Epithelial cell of proximal tubule (primary cell): ENCODE results near the gene MYF5. TPM values are rescaled to one million over a fixed set of nuclear protein-coding genes. Genes with fewer than 3 reads are reported as not detected.

Experiments
- DNase-seq: peaks from one replicate; pipeline ENCODE4 v3.0.0-alpha.2; 2011; ENCODE audit warnings: low read depth
- H3K4me3 ChIP-seq: 2 replicates; pipeline ENCODE4 v1.5.1; 2011; ENCODE audit warnings: low read depth, mild to moderate bottlenecking, low read length
- CTCF ChIP-seq: conservative IDR thresholded peaks from 2 replicates; pipeline ENCODE4 v1.5.1; 2012; ENCODE audit warnings: low read depth, mild to moderate bottlenecking, low read length
- total RNA-seq: library from RNA; depleted of rRNA; stranded (reverse); fragments of >200 nt; gene quantifications from 2 replicates; pipeline ENCODE4 v1.2.3, GENCODE V29; 2015

Gene MYF5
- total RNA-seq, 1 donor from 2014 or later, result not detected

- no peak overlapping the region for H3K4me3 ChIP-seq
- no peak for TF ChIP-seq CTCF
- no peak for DNase-seq
These were observed 45.1 kb downstream of the MYF5 start for GRCh38 chr12:80761838-80762237.

GRCh38 chr12:80763874-80764273 lies 47.2 kb downstream of the MYF5 start:
- peak; percentile 70 for TF ChIP-seq CTCF
- H3K4me3 ChIP-seq, result no peak overlapping the region

GRCh38 chr12:80766210-80766609 lies 49.5 kb downstream of the MYF5 start:
- no peak for DNase-seq
- no peak overlapping the region for H3K4me3 ChIP-seq
- TF ChIP-seq CTCF, result no peak

More at GRCh38 chr12:80763874-80764273, 47.2 kb downstream of the MYF5 start:
- DNase-seq, result no peak

GRCh38 chr12:80766897-80767296 lies 50.2 kb downstream of the MYF5 start:
- DNase-seq, result no peak
- no peak for TF ChIP-seq CTCF
- no peak overlapping the region for H3K4me3 ChIP-seq

Other genes with a start within 250 kb of the MYF5 start
- gene MYF6, start 9.3 kb upstream of the MYF5 start, total RNA-seq, result 0.14 TPM in 1 of 2 replicates, not detected in the other
- 2.2 and 2.3 TPM in 2 replicates for gene LIN7A, start 221.0 kb downstream of the MYF5 start, total RNA-seq